ENCODE data around the gene SAG.
"Not testable (repeated sequence)": the region's sequence is repeated elsewhere in the genome, so short reads cannot be mapped to it uniquely, and the experiment has no call there.

The SAG gene

DNA sequence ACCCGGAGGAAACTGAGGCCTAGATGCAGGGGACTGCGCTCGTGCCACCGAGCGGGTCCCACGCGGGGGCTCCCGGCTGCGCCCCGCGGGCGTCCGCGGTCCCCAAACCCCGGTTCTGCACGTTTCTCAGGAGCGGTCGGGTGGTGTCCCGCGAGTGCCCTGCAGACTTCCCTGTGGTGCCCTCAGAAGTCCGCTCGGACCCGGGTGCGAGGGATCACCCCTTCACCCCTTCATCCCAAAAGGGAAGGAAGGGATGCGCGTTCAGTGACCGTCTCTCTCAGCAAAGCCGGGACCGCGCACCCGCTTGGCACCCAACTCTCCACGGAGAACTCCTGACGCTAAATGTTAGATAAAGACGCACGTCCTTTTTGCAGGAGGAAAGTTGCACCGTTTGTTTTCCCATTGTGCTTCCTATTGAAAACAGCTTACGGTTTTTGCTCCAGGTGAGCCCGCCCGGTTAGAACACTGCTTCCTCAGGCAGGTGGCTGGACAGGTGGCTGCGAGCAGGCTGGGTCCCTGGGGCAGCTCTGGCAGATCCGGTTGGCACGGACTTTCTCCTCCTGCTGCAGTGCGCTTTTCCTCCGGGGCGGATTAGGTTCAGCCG, 47.5 kb downstream of the SAG start:
- DNase-seq (ENCODE audit: low read depth in 2 of 2) = no peak

DNA sequence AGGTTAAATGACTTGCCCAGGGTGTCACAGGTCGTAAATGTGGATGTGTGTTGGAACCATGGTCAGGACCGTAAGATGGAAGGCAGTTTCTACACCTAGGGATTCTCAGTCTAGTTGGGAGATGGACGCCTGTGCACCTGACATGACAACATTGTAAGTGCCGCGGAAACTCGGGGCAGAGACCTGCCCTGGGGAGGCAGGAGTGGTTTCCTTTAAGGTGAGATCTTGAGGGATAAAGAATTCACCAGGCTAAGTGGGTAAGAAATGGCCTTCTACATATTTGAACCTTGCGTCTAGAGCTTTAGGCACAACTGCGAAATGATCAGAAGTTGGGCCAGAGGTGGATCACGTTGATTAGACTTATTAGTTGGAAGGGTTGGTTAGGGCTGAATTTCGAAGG, 48.3 kb downstream of the SAG start:
- DNase-seq (ENCODE audit: low read depth in 2 of 2) = no peak

DNA sequence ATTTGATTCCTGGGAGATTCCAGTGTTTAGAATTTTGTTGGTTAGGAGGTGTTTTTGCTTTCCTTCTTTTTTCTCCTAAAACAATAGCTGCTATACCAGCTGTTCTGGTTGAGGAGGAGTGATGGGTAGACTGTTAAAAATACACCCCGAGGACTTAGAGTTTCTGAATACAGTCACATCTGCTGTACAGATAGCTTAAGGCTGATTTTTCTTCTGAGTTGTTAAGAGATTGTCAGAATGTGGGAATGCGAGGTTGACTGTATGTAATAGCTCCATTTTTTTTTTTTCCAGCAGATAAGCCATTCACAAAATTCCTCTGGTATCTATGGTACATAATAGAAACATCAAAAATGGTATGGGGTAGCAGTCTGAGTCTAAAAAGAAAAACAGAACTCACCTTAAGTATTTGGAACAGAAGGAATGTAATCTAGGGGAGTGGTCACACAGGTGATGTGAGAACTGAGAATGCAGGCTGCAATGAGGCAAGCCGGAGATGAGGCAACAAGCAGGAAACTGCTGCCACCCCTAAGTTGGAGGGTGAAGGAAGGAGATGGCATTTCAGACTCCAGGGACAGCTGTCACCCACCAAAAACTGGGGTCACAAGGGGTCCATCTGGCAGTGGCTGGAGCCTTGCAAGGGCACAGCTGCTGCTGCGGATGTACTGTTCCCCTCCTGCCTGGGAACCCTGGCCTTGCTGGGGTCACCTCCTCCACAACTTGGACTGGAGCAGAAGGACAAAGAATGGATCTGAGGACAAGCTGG, 49.1 kb downstream of the SAG start:
- DNase-seq (ENCODE audit: low read depth in 2 of 2) = no peak

DNA sequence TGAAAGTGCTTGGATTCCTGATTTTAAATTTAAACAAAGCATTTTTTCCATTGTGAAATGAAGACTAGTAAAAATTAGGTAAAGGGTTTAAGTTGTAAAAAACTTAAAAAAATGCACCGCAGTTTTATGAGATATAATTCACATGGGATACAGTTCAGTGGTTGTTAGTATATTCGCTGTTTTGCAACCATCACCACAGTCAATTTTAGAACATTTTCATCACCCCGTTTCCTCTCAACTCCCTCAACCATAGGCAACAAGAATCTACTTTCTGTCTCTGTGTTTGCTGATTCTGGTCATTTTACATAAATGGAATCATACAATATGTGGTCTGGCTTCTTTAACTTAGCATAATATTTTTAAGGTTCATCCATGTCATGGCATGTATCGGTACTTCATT, 50.7 kb downstream of the SAG start:
- no peak for DNase-seq (ENCODE audit: low read depth in 2 of 2)

DNA sequence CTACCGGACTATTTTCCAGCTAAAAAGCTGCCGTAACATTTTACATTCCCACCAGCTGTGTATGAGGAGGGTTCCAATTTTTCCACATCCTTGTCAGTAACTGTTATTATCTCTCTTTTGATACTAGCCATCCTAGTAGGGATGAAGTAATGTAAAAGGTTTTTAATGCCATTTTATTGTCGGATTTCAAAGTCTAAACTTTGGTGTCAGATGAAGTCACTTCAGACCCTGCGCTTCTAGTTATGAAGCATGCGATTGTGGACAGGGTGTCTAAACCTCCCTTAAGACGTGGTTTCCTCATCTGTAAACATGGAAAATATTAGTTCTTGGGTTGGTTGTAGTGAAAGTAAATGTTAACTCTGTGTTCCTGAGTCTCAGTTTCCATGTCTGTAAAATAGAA, 51.3 kb downstream of the SAG start:
- DNase-seq (ENCODE audit: low read depth in 2 of 2) = no peak

DNA sequence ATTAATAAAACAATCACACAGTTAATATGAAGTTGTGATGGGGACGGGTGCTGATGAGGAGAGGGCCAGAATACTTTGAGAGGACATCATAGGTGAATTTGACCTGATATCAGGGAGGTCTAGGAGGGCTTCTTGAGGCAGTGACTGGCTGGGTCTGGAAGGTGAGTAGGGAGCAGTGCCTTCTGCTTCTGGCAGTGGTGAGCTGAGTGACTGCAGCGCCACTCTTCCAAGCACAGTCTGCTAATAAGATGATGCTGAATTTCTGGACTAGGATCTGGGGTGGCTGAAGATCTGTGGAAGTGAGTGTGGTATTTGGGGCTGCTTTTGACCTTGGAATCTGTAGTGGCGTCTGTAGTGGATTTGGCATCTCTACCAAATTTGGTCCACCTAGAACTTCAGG, 52.2 kb downstream of the SAG start:
- no peak for DNase-seq (ENCODE audit: low read depth in 2 of 2)

DNA sequence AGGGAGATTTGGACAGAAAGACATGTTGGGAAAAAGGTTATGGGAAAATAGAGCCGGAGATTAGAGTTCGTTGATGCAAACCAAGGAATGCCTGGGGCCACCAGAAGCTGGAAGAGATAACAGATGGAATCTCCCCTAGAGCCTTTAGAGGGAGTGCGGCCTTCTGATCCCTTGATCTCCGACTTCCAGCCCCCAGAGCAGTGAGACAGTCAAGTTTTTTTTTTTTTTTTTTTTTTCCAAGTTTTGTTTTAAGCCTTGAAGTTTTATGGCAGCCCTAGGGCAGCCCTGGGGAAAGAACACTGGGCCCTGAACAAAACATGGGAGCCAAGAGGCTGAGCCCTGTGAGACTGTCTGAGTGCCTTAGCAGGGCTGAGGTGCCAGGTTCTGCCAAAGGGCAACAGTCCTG, 53.2 kb downstream of the SAG start:
- DNase-seq (ENCODE audit: low read depth in 2 of 2) = no peak

DNA sequence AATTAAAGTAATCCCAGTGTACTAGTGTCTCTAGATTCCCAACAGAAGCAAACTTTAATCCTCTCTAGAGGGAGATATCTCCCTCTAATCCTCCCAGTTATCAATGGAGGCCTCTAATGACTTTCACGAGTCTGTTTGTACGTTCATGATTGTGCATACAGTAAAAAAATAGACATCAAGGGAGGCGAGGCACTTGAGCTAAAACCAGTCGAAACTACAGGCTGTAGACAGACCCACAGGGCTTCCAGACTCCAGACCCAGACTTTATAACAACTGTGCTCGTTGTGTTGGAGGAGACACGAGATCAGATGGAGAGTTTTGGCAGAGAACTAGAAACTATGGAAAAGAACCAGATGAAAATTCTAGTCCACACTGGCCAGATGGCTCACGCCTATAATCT, 53.7 kb downstream of the SAG start:
- no peak for DNase-seq (ENCODE audit: low read depth in 2 of 2)

DNA sequence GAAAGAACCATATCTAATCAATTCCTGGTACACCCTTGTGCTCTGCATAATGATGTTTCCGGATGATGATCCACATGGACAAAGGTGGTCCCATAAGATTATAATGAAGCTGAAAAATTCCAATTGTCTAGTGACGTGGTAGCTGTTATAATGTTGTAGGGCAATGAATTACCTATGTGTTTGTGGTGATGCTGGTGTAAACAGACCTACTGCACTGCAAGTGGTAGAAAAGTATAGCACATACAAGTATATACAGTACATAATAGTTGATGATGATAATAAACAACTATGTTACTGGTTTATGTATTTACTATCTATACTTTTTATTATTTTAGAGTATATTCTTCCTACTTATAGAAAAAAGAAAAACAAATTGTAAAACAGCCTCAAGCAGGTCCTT, 55.1 kb downstream of the SAG start:
- no peak for DNase-seq (ENCODE audit: low read depth in 2 of 2)

DNA sequence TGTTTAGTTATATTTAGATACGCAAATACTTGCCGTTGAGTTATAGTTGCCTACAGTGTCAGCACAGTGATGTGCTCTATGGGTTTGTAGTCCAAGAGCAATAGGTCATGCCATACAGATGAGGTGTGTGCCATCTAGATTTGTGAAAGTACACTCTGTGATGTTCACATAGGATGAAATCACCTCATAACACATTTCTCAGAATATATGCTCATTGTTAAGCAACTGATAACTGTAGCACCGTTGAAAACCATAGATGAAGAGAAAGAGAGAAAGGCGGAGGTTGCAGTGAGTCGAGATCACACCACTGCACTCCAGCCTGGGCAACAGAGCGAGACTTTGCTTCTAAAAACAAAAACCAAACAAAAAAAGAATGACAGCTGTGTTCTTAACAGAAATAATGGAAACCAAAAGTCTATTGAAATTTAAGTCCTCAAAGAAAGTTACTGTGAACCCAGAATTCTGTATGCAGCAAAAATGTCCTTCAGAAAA, 56.2 kb downstream of the SAG start:
- DNase-seq (ENCODE audit: low read depth in 2 of 2) = no peak

DNA sequence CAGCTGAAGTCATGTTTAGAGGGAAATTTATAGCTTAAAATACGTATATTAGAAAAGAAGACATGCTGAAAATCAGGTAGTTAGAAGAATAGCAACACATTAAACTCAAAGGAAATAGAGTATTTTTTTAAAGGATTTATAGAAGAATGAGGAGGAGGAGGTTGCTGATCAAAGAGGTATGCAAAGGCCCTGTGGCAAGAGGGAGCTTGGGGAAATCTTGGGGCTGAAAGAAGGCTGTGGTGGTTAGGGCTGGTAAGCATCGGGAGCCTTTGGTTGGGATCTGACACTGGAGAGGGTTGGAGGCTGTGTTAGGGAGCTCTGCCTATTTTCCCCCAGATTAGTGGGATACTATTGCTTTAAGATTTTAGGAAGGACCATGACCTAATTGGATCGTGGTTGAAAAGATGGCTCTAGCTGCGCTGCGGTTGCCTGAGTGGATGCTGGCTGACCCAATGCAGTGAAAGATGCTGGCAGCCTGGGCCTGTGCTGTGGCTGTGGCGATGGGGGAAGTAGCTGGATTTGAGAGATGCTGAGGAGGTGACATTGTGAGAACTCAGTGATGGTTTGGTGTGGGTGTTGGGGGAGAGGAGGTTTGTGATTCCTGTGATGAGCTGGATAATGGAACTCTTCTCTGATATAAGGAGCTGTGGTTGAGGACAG, 58.4 kb downstream of the SAG start:
- no peak for DNase-seq (ENCODE audit: low read depth in 2 of 2)

DNA sequence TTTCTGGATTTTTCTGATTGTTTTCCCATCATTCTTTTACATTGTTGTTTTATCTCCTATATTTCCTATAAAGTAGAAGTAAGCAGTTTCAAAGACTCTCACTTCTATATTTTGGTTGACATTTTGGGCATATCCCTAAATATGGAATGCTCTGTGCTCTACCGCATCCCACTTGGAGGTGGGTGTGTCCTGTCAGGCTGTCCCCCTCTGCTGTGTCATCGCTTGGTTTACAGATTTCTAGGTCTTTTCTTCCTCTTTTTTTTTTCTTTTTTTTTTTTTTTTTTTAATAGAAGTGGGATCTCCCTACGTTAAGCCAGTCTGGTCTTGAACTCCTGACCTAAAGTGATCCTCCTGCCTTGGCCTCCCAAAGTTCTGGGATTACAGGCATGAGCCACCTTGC, 60.0 kb downstream of the SAG start:
- no peak for DNase-seq (ENCODE audit: low read depth in 2 of 2)

DNA sequence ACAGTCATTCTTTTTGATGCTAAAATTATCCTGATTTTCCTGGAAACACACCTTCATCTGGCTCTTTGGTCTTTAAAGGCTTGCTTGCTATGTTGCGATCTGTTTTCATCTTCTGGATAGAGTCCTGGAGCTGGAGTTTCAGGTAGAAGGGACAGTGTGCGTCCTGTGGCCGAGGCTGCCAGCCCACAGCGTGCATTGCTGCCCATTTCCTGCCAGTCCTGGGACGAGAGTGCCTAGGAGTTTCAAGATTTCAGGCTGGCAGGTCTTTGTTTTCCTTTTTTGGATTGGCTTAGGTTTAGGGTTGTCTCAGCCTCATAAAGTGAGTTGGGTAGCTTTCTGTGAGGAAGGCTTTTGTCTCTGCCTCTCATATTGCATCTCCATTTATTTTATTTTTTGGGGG, 61.1 kb downstream of the SAG start:
- no peak for DNase-seq (ENCODE audit: low read depth in 2 of 2)

DNA sequence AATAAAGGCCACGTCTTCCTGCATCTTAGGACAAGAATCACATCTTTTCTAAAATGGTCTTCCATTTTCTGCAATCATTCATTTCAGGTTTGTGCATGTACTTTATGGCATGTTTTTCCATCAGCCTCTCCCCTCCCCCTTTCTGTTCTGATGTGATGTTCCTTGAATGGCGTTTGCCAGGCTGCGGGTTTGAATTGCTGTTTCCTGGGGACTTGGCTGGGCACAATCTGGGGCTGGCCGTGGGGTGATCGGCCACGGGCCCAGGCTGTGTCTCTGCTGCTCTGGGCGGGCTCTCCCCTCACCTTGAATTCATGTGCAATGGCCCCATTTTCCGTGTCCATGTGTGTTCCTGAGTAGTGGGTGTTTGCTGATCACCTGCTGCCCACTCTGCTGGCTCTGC, 61.8 kb downstream of the SAG start:
- DNase-seq (ENCODE audit: low read depth in 2 of 2) = no peak

DNA sequence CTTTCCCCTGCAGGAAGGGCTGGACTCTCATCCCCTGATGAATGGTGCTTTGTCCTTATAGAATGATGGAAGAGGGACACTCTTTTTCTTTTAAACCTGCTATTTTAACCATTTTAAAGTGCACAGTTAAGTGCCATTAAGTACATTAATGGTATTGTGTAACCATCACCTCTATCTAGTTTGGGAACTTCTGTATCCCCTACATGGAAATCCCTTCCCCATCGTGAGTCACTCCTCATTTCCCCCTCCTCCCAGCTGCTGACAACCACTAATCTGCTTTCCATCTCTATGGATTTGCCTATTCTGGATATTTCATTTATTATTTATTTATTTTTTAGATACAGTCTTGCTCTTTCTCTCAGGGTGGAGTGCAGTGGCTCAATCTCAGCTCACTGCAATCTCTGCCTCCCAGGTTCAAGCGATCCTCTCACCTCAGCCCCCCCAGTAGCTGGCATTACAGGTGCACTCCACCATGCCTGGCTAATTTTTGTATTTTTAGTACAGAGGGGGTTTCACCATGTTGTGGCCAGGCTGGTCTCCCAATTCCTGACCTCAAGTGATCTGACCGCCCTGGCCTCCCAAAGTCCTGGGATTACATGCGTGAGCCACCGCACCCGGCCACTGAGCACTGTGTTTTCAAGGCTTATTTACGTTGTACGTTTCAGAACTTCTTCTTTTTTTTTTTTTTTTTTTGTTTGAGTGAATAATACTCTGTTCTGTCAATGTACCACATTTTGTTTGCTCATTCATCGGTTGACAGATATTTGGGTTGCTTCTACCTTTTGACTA, 62.5 kb downstream of the SAG start:
- no peak for DNase-seq (ENCODE audit: low read depth in 2 of 2)

DNA sequence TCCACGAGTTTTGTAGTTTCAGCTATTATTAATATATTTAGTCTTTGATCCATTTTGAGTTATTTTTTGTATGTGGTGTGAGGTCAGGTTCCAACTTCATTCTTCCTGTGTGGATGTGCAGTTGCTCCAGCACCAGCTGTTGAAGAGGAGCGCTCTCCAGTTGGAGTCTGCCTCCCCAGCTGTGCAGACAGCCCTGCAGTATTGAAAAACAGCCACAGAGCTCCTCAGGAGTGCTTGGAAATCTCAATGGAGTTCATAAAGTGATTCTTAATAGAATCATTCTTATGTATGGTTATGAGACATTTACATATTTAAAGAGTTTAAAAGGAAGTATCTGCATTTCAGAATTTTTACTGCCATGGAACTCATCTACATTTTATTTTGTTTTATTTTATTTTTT, 64.0 kb downstream of the SAG start:
- DNase-seq (ENCODE audit: low read depth in 2 of 2) = no peak

DNA sequence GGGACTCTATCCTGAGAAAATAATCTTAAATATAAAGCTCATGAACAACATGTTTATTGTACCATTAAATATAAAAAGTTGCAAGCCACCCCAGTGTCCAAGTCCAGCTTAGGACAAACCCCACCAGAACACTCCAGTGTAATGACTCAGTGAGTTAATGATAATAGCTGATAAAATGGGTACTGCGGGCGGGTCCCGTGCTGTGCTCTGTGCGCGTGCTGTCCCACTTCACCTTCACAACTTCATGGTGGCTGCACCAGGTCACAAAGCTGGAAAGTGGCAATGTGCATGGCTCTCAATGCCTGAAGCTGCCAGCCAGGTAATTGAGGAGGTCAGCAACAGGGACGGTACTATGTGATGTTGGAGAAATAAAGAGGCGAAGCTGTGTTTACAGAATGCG, 65.2 kb downstream of the SAG start:
- no peak for DNase-seq (ENCODE audit: low read depth in 2 of 2)

DNA sequence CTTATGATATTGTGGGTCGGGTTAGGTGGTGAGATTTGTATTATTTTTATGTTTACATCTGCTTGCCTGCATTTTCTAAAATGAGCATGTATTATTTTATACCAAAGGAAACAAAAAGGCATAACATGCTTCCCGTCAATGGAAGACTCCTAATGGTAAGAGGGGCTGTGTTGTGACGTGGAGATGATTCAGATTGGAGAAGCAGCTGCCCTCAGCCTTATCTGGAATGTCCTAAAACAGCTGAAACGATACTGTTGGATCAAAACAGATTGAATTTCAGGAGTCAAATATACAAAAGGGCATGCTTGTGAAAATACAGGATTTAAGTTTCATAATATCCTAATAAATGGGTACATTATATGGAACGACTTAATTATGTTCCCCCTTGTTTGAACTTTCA, 65.7 kb downstream of the SAG start:
- no peak for DNase-seq (ENCODE audit: low read depth in 2 of 2)

DNA sequence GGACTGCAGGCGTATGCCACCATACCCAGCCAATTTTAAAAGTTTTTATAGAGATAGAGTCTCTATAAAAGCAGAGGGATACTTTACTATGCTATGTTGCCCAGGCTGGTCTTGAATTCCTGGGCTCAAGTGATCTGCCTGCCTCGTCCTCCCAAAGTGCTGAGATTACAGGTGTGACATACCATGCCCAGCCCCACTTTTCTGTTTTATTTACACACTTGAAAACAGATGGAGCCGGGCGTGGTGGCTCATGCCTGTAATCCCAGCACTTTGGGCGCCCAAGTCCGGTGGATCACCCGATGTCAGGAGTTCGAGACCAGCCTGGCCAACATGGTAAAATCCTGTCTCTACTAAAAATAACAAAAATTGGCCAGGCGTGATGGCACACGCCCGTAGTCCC, 67.2 kb downstream of the SAG start:
- DNase-seq (ENCODE audit: low read depth in 2 of 2) = not testable (repeated sequence)

DNA sequence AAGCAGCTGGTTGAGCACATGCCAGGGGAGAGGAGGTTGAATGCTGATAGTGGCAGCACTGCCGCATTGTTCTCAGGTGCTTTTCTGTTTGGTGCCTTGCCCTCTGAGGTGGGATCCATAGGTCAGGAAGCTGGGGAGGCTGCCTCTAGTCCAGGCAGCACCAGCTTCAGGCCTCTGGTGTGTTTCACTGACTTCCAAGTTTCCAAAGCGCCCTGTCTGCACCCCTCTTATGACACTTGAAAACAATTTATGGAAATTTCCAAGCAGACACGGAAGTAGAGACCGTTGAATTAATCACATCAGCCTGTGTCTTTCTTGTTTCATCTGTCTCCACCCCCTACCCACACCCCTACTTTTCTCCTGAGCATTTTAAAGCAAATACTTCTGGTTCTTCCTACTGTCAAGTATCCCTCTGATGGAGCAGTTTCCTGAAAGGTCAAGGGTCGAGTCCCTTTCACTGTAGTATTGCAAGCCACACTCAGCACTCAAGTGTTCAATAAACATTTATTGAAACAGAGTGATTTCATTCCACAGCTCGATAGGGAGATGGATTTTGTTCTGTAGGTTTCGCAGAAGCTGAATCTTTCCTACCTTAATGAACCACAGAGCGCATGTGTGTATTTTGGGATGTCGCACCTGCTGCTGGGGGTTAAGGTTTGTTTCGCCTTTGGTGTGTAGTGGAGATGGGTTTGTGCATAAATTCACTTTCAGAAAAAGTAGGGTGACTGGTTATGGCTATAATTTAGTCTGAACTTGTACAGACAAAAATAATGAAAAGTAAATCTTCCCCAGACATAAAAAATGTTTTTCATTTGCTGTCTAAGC, 68.1 kb downstream of the SAG start:
- no peak for DNase-seq (ENCODE audit: low read depth in 2 of 2)

DNA sequence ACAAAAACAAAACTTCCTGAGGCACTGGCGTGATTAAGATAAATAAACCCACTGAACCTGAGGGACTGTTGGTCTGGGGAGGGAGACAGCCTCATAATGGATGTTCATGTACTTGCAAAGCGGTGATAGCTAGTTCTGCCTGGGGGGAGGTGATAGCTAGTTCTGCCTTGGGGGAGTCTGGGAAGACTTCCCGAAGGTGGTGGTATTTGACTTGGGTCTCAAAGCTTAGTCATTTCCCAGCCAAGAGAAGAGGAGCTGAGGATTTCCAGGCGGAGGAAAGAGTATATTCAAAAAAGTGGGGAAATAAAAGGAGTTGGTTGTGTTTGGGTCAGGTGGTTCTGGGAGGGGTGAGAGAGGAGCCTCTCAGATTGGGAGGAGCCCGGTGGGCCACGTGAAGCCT, 71.4 kb downstream of the SAG start:
- no peak for DNase-seq (ENCODE audit: low read depth in 2 of 2)

DNA sequence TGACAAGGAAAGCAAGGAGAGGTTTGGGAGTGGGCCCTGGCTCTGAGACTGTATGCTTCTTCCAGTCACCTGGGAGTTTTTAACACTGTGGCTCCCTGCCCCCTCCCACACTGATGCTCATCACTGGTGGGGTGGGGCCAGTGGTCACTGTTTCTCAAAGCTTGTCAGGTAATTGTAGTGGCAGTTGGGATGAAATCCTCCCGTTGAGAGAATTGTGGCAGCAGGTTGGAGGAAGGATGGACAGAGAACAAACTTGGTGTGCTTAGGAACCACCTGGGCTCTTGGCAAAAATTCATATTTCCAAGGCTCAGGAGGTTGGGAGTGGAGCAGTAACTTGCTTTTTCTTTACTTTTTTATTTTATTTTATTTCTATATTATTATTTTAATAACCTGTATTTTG, 71.8 kb downstream of the SAG start:
- no peak for DNase-seq (ENCODE audit: low read depth in 2 of 2)
